ENCODE measurements around the gene RPS27.

DNA sequence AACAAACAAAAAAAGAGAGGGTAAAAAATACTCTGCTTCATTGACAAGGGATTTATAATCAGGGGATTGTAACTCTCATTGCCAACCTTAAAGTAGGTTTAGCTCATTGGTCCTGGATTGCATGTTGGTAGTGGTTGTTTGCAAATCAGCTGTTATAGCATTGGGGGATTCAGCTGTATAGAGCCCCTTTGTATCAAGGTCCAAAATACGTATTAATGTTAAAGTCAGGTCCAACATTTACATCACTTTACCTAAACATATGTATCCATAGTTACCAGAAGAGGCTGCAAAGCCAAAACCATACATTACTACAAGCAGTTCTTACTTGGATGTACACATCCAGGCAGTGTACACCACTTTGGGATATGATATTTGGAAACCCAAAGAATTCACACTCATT, 29.4 kb downstream of the RPS27 start:
- TF ChIP-seq CTCF (IDR thresholded peaks at IDR 0.05): no peak
- TF ChIP-seq POLR2A (IDR thresholded peaks at IDR 0.05): no peak

Measured in thyroid gland (tissue), 4 donors.